HepG2 (cell line): ENCODE data around the gene CDH23.

Experiments used
- MEIS2 ChIP-seq: sonication (generic); formaldehyde crosslinking; IDR thresholded peaks from 2 replicates; pipeline ENCODE4 v1.9.0; 2021; ENCODE audit warnings: mild to moderate bottlenecking, missing genetic modification reagents
- MIXL1 ChIP-seq: IDR thresholded peaks from 2 replicates; pipeline ENCODE4 v1.6.1; 2016
- POLR2G ChIP-seq: fragments of 200-400 bp; formaldehyde crosslinking; IDR thresholded peaks from 2 replicates; pipeline ENCODE4 v1.6.1; 2018; ENCODE audit warnings: mild to moderate bottlenecking, low read depth, low read length, moderate library complexity
- SIN3A ChIP-seq: IDR thresholded peaks from 2 replicates; pipeline ENCODE4 v1.6.1; 2011; ENCODE audit warnings: low read depth, mild to moderate bottlenecking, control low read depth, low read length, borderline replicate concordance
- SRF ChIP-seq: IDR thresholded peaks from 2 replicates; pipeline ENCODE4 v1.6.1; 2011; ENCODE audit warnings: mild to moderate bottlenecking, low read depth, low read length, moderate library complexity
- TCF12 ChIP-seq, 2 experiments: fragments of 450-650 bp in 1 of 2; sonication (generic) in 1 of 2; formaldehyde crosslinking in 1 of 2; IDR thresholded peaks; 2 replicates each; pipeline versions ENCODE4 v1.6.1 to v1.8.0; 2017 to 2022; ENCODE audit warnings: antibody characterized with exemption in 1 of 2, mild to moderate bottlenecking in 1 of 2, missing genetic modification reagents in 1 of 2, moderate library complexity in 1 of 2
- U2AF2 ChIP-seq: fragments of 200-400 bp; formaldehyde crosslinking; IDR thresholded peaks from 2 replicates; pipeline ENCODE4 v1.6.1; 2017; ENCODE audit warnings: low read depth, mild to moderate bottlenecking, low read length
- YY1 ChIP-seq: IDR thresholded peaks from 2 replicates; pipeline ENCODE4 v1.6.1; 2011; ENCODE audit warnings: low read length, low read depth, moderate library complexity, mild to moderate bottlenecking; ENCODE audit not compliant: insufficient read depth, insufficient replicate concordance
- ZNF543 ChIP-seq: sonication (generic); formaldehyde crosslinking; IDR thresholded peaks from 2 replicates; pipeline ENCODE4 v1.4.0; 2020; ENCODE audit warnings: mild to moderate bottlenecking, missing genetic modification reagents

GRCh38 chr10:71725249-71725648 is 328.5 kb downstream of the CDH23 start:
- TF ChIP-seq MEIS2 (CRISPR knock-in tag) (no peak), ZNF543 (CRISPR knock-in tag) (no peak), TCF12 (IDR thresholded peaks at IDR 0.05) (no peak), TCF12 (CRISPR knock-in tag; IDR thresholded peaks at IDR 0.05) (no peak), MIXL1 (CRISPR knock-in tag) (no peak), POLR2G (no peak), U2AF2 (no peak), SRF (no peak), YY1 (no peak), SIN3A (no peak)
